ENCODE data around the gene HRCT1. TPM values are rescaled to one million over a fixed set of nuclear protein-coding genes. Genes with fewer than 3 reads are reported as not detected.

The HRCT1 gene
- total RNA-seq, 1 experiment from 2014 or later = not detected

GRCh38 chr9:35930989-35931388, 25.0 kb downstream of the HRCT1 start:
- H3K56ac ChIP-seq (ENCODE audit: insufficient read length, low read depth, low read length) = no peak overlapping the region
- H2BK15ac ChIP-seq (ENCODE audit: low read depth, low read length) = no peak overlapping the region
- no peak overlapping the region for H3K4ac ChIP-seq (ENCODE audit: low read depth, low read length)
- no peak overlapping the region for H3K18ac ChIP-seq (ENCODE audit: insufficient read length, low read depth, low read length)
- H3K79me1 ChIP-seq (ENCODE audit: insufficient read depth, low read depth, low read length, poor library complexity, severe bottlenecking) = no peaks in the 10 kb centered on the region
- H3K27ac Mint-ChIP-seq = no peak overlapping the region
- no peak overlapping the region for H2BK12ac ChIP-seq (ENCODE audit: insufficient read length, low read depth, low read length)
- H3K9me3 Mint-ChIP-seq = no peaks in the 10 kb centered on the region
- H3K27ac ChIP-seq (ENCODE audit: insufficient read length, low read depth, low read length) = no peak overlapping the region
- H3K9ac ChIP-seq (ENCODE audit: extremely low read depth, insufficient read length, low read length) = no peak overlapping the region
- H2AK5ac ChIP-seq (ENCODE audit: insufficient read length, low read length) = no peak overlapping the region
- WGBS (ENCODE audit: extremely low coverage, insufficient read length, low lambda C conversion rate) = no CpG with 5 or more reads among the region's 3 CpGs
- H3K23me2 ChIP-seq (ENCODE audit: insufficient read length, low read depth, low read length, poor library complexity, severe bottlenecking) = no peaks in the 10 kb centered on the region
- DNase-seq = no peak
- H3K14ac ChIP-seq (ENCODE audit: insufficient read depth, low read length) = no peak overlapping the region
- no peak overlapping the region for H3K23ac ChIP-seq (ENCODE audit: insufficient read length, low read depth, low read length)
- no peaks in the 10 kb centered on the region for H3K4me1 ChIP-seq (ENCODE audit: insufficient read depth, low read length)
- H4K5ac ChIP-seq (ENCODE audit: insufficient read length, low read depth, low read length) = no peak overlapping the region
- H4K8ac ChIP-seq (replicated peaks; ENCODE audit: insufficient read length, low read depth, low read length) = no peak overlapping the region
- H3K4me1 Mint-ChIP-seq = no peaks in the 10 kb centered on the region; a peak in 1 of 4 replicates
- H2BK20ac ChIP-seq (ENCODE audit: low read depth, low read length, poor library complexity, severe bottlenecking) = no peak overlapping the region
- H2BK5ac ChIP-seq (ENCODE audit: insufficient read length, low read length) = no peak overlapping the region
- H4K91ac ChIP-seq (ENCODE audit: insufficient read length, low read depth, low read length) = no peak overlapping the region
- no peaks in the 10 kb centered on the region for H3K36me3 Mint-ChIP-seq (ENCODE audit: insufficient read depth in 1 of 3, low read depth in 3 of 3)
- H2BK120ac ChIP-seq (ENCODE audit: low read depth, low read length, poor library complexity, severe bottlenecking) = no peak overlapping the region
- no peaks in the 10 kb centered on the region for H4K20me1 ChIP-seq (ENCODE audit: control insufficient read depth, insufficient read depth, insufficient read length)
- no peaks in the 10 kb centered on the region for H3K79me2 ChIP-seq (ENCODE audit: insufficient read depth, low read length)
- no peak overlapping the region for H2AFZ ChIP-seq (ENCODE audit: low read length)
- no peak overlapping the region for H3K4me3 Mint-ChIP-seq
- H3T11ph ChIP-seq (ENCODE audit: low read length) = no peak overlapping the region
- H3K27me3 ChIP-seq (ENCODE audit: insufficient read depth, low read length) = no peaks in the 10 kb centered on the region
- peaks cover 12% of the 10 kb centered on the region for H3K27me3 Mint-ChIP-seq (ENCODE audit: low read depth)
- H3K4me2 ChIP-seq (ENCODE audit: insufficient read depth, insufficient read length, low read length) = no peak overlapping the region
- TF ChIP-seq CTCF (conservative IDR thresholded peaks at IDR 0.05) = no peak
- H3K9me3 ChIP-seq (ENCODE audit: control insufficient read depth, low read depth, low read length) = no peaks in the 10 kb centered on the region

All from H9 (cell line).